ENCODE data around the gene MEOX2. TPM values are rescaled to one million over a fixed set of nuclear protein-coding genes. Genes with fewer than 3 reads are reported as not detected.

MEOX2 gene
- polyA plus RNA-seq, 5 donors = 135 to 235 (median 192) TPM

- no peak for DNase-seq
These were observed 3.7 kb downstream of the MEOX2 start for GRCh38 chr7:15682751-15683245.

- no peak for DNase-seq
These were observed 4.4 kb downstream of the MEOX2 start for GRCh38 chr7:15682111-15682510.

GRCh38 chr7:15681631-15682030 is 4.9 kb downstream of the MEOX2 start:
- DNase-seq = no peak

- no peak for DNase-seq
These were observed 5.3 kb downstream of the MEOX2 start for GRCh38 chr7:15681186-15681585.

- no peak for DNase-seq
These were observed 6.0 kb downstream of the MEOX2 start for GRCh38 chr7:15680446-15680845.

GRCh38 chr7:15679306-15679705 is 7.2 kb downstream of the MEOX2 start:
- no peak for DNase-seq

- no peak for DNase-seq
These were observed 7.8 kb downstream of the MEOX2 start for GRCh38 chr7:15678653-15679052.

GRCh38 chr7:15675379-15675778 is 11.1 kb downstream of the MEOX2 start:
- DNase-seq = no peak

- no peak for DNase-seq
These were observed 11.9 kb downstream of the MEOX2 start for GRCh38 chr7:15674586-15674985.

- DNase-seq = peak in 1 of 2 donors; percentile 63
These were observed 16.9 kb downstream of the MEOX2 start for GRCh38 chr7:15669443-15670090.

- no peak for DNase-seq
These were observed 18.5 kb downstream of the MEOX2 start for GRCh38 chr7:15667991-15668390.

GRCh38 chr7:15662451-15662850 is 24.0 kb downstream of the MEOX2 start:
- DNase-seq = no peak

- no peak for DNase-seq
These were observed 28.2 kb downstream of the MEOX2 start for GRCh38 chr7:15658247-15658646.

GRCh38 chr7:15652776-15653290 is 33.6 kb downstream of the MEOX2 start:
- no peak for DNase-seq

- no peak for DNase-seq
These were observed 34.8 kb downstream of the MEOX2 start for GRCh38 chr7:15651693-15652092.

GRCh38 chr7:15650787-15651186 is 35.7 kb downstream of the MEOX2 start:
- no peak for DNase-seq

GRCh38 chr7:15648461-15648961 is 38.0 kb downstream of the MEOX2 start:
- DNase-seq = no peak

- no peak for DNase-seq
These were observed 39.2 kb downstream of the MEOX2 start for GRCh38 chr7:15647309-15647708.

GRCh38 chr7:15643000-15643705 is 43.3 kb downstream of the MEOX2 start:
- DNase-seq = no peak

GRCh38 chr7:15628876-15629275 is 57.6 kb downstream of the MEOX2 start:
- no peak for DNase-seq

GRCh38 chr7:15626041-15626440 is 60.4 kb downstream of the MEOX2 start:
- DNase-seq = no peak

GRCh38 chr7:15625466-15625865 is 61.0 kb downstream of the MEOX2 start:
- no peak for DNase-seq

- no peak for DNase-seq
These were observed 65.0 kb downstream of the MEOX2 start for GRCh38 chr7:15621468-15621867.

Data from right lung (tissue), 5 donors.